Endothelial cell of umbilical vein (primary cell): ENCODE results near the gene TRIM69. TPM values are rescaled to one million over a fixed set of nuclear protein-coding genes. Genes with fewer than 3 reads are reported as not detected.

Experiments
- BruUV-seq: library from RNA; stranded (reverse); fragments of 400-500 nt; replicated peaks from 2 replicates; lab custom pipeline; 2021; lab: Mats Ljungman, UMichigan
- CTCF ChIA-PET: fragments of 300-600, 350-600 bp; sonication (Branson Sonifier 250); formaldehyde crosslinking; loops from one replicate; lab custom pipeline; 2021; ENCODE audit warnings: antibody characterized with exemption, inconsistent platforms; lab: Charles Lee
- POLR2A ChIA-PET: fragments of 300-600, 350-600 bp; sonication (Branson Sonifier 250); formaldehyde crosslinking; loops from one replicate; lab custom pipeline; 2021; ENCODE audit warnings: antibody characterized with exemption, inconsistent platforms; lab: Charles Lee
- DNase-seq: peaks from one replicate; pipeline ENCODE4 v3.0.0-alpha.2; 2011; ENCODE audit warnings: low read depth, low spot score
- FAIRE-seq: peaks from 2 replicates; lab custom pipeline; 2011; peaks lifted over from hg19 to GRCh38; lab: Jason Lieb, UNC
- H2AFZ ChIP-seq: 2 replicates; pipeline ENCODE4 v1.6.0; 2012; ENCODE audit warnings: low read depth, low read length, control low read depth, inconsistent platforms
- H3K27ac ChIP-seq: 2 replicates; pipeline ENCODE4 v1.5.1; 2011; ENCODE audit warnings: low read depth, mild to moderate bottlenecking, control low read depth, low read length, moderate library complexity; ENCODE audit not compliant: insufficient read depth
- H3K27me3 ChIP-seq, 2 experiments: 2 replicates each; pipeline versions ENCODE4 v1.6.0 to v1.6.1; 2011; ENCODE audit warnings: low read length in 2 of 2, mixed read lengths in 1 of 2; ENCODE audit not compliant: control insufficient read depth in 2 of 2, insufficient read depth in 2 of 2
- H3K36me3 ChIP-seq, 2 experiments: 2 replicates in 1 of 2; 3 replicates in 1 of 2; pipeline ENCODE4 v1.5.1; 2011; ENCODE audit warnings: low read length in 2 of 2, mild to moderate bottlenecking in 1 of 2, moderate library complexity in 1 of 2; ENCODE audit not compliant: control insufficient read depth in 2 of 2, insufficient read depth in 2 of 2; ENCODE audit errors: extremely low read depth in 1 of 2
- H3K4me1 ChIP-seq: 3 replicates; pipeline ENCODE4 v1.5.1; 2011; ENCODE audit warnings: mild to moderate bottlenecking, low read length; ENCODE audit not compliant: control insufficient read depth, insufficient read depth; ENCODE audit errors: extremely low read depth
- H3K4me2 ChIP-seq: 2 replicates; pipeline ENCODE4 v1.6.1; 2011; ENCODE audit warnings: low read length, control low read depth, mixed read lengths; ENCODE audit not compliant: insufficient read depth
- H3K4me3 ChIP-seq, 3 experiments: fragments of 200-600 bp in 1 of 3; sonication (generic), shearing (Covaris generic) in 1 of 3; replicated peaks in 1 of 3; 2 replicates each; pipeline ENCODE4 v1.5.1; 2011 to 2016; ENCODE audit warnings: control low read depth in 3 of 3, low read length in 3 of 3, mild to moderate bottlenecking in 2 of 3, inconsistent platforms in 1 of 3, low read depth in 1 of 3, moderate library complexity in 1 of 3; ENCODE audit not compliant: insufficient read depth in 1 of 3
- H3K79me2 ChIP-seq: 2 replicates; pipeline ENCODE4 v1.6.0; 2012; ENCODE audit warnings: low read length, inconsistent platforms; ENCODE audit not compliant: control insufficient read depth, insufficient read depth
- H3K9ac ChIP-seq: replicated peaks from 2 replicates; pipeline ENCODE3; 2011; ENCODE audit warnings: low read length, control low read depth; ENCODE audit not compliant: insufficient read depth; ENCODE audit errors: extremely low read depth
- H3K9me1 ChIP-seq: replicated peaks from 3 replicates; pipeline ENCODE4 v1.6.0; 2011; ENCODE audit warnings: mild to moderate bottlenecking, low read length; ENCODE audit not compliant: control insufficient read depth, insufficient read depth; ENCODE audit errors: extremely low read depth
- H3K9me3 ChIP-seq: replicated peaks from 2 replicates; pipeline ENCODE4 v1.5.1; 2012; ENCODE audit warnings: low read length, inconsistent platforms; ENCODE audit not compliant: control insufficient read depth, insufficient read depth
- H4K20me1 ChIP-seq: replicated peaks from 2 replicates; pipeline ENCODE3; 2011; ENCODE audit warnings: mild to moderate bottlenecking, low read length; ENCODE audit not compliant: control insufficient read depth, insufficient read depth; ENCODE audit errors: extremely low read depth
- CTCF ChIP-seq, 2 donors: IDR thresholded peaks; 1 replicate in 1 of 2; 2 replicates in 1 of 2; pipeline ENCODE4 v1.5.1; 2011; ENCODE audit warnings: low read length in 2 of 2, mild to moderate bottlenecking in 2 of 2, moderate library complexity in 2 of 2, control low read depth in 1 of 2, inconsistent platforms in 1 of 2, low read depth in 1 of 2; ENCODE audit not compliant: insufficient read depth in 1 of 2; ENCODE audit errors: extremely low read depth in 1 of 2
- EZH2 ChIP-seq: IDR thresholded peaks from 2 replicates; pipeline ENCODE4 v1.6.1; 2012; ENCODE audit warnings: borderline replicate concordance, low read depth, mild to moderate bottlenecking, moderate library complexity, low read length, inconsistent platforms; ENCODE audit not compliant: severe bottlenecking
- FOS ChIP-seq: IDR thresholded peaks from 2 replicates; pipeline ENCODE4 v1.6.1; 2011; ENCODE audit warnings: mild to moderate bottlenecking, low read length, moderate library complexity, borderline replicate concordance; ENCODE audit not compliant: insufficient read depth
- GATA2 ChIP-seq: IDR thresholded peaks from 2 replicates; pipeline ENCODE4 v1.7.0; 2011; ENCODE audit warnings: low read depth, mild to moderate bottlenecking, moderate library complexity, mixed read lengths, low read length; ENCODE audit not compliant: insufficient read length, insufficient read depth
- JUN ChIP-seq: IDR thresholded peaks from 2 replicates; pipeline ENCODE4 v1.6.1; 2011; ENCODE audit warnings: borderline replicate concordance, low read depth; ENCODE audit not compliant: insufficient read length, insufficient read depth
- MAX ChIP-seq: IDR thresholded peaks from 2 replicates; pipeline ENCODE4 v1.6.1; 2011; ENCODE audit not compliant: insufficient read depth, insufficient read length
- MYC ChIP-seq: IDR thresholded peaks from one replicate; pipeline ENCODE4 v1.6.1; 2011; ENCODE audit warnings: mild to moderate bottlenecking, low read depth, low read length
- POLR2A ChIP-seq: IDR thresholded peaks from 2 replicates; pipeline ENCODE4 v1.6.1; 2012; ENCODE audit warnings: low read depth, mild to moderate bottlenecking, control low read depth, low read length
- POLR2AphosphoS5 ChIP-seq: IDR thresholded peaks from 2 replicates; pipeline ENCODE4 v1.6.1; 2012; ENCODE audit warnings: low read depth, mild to moderate bottlenecking, control low read depth, low read length, moderate library complexity; ENCODE audit not compliant: insufficient read depth
- dilution Hi-C: fragments of 300-500 bp; cut with MboI; formaldehyde crosslinking; loops from one replicate; pipeline ENCODE4 v1.15.0; 2019; ENCODE audit warnings: low sequenced_read_pairs; ENCODE audit not compliant: extremely low pct_ligation_motif_present
- intact Hi-C: fragments of 100-400 bp; cut with micrococcal nuclease; formaldehyde crosslinking; loops from one replicate; pipeline ENCODE4 v1.10.0; 2022
- polyA plus RNA-seq, 4 experiments: library from polyadenylated mRNA; depleted of rRNA in 3 of 4; stranded (reverse) in 3 of 4; unstranded in 1 of 4; fragments of >200 nt; gene quantifications; 2 replicates each; pipeline versions ENCODE4 v1.2.1 to v1.2.3, GENCODE V29; 2011 to 2012; ENCODE audit warnings: missing spikeins in 1 of 4
- total RNA-seq: library from RNA; stranded (reverse); gene quantifications from 2 replicates; pipeline ENCODE4 v1.2.3, GENCODE V29; 2021

The TRIM69 gene
- total and polyA plus RNA-seq, 2 donors (not counting 3 experiments of a cell fraction or from before 2014, with no cell fraction given): 4.8 to 13.0 TPM

GRCh38 chr15:44781128-44781810, 44.9 kb downstream of the TRIM69 start:
- H3K27me3 ChIP-seq: no peaks in the 10 kb centered on the region
- no peak overlapping the region for H3K4me2 ChIP-seq
- TF ChIP-seq GATA2 (no peak), POLR2AphosphoS5 (no peak), FOS (no peak), MAX (no peak), POLR2A (no peak), MYC (no peak), EZH2 (no peak), CTCF (IDR thresholded peaks at IDR 0.05; ENCODE audit: extremely low read depth in 1 of 2, insufficient read depth in 1 of 2, low read depth in 1 of 2, low read length in 2 of 2) (no peak), JUN (no peak)
- DNase-seq: no peak
- no peak overlapping the region for H3K27ac ChIP-seq
- no peaks in the 10 kb centered on the region for H3K9me1 ChIP-seq
- intact Hi-C loops (no loop called here), dilution Hi-C loops (no loop called here)
- H2AFZ ChIP-seq: no peak overlapping the region
- H3K79me2 ChIP-seq: no peaks in the 10 kb centered on the region
- H3K4me3 ChIP-seq: no peak overlapping the region
- peaks cover 7% of the 10 kb centered on the region for H3K4me1 ChIP-seq
- BruUV-seq: no TSS peak
- no peaks in the 10 kb centered on the region for H3K36me3 ChIP-seq
- CTCF ChIA-PET: interaction anchor here (0.9 to 1.5 kb wide), 3 partner anchors 44 to 202 kb away, joined by 3 to 4 read pairs (median 4); partner anchors contain the start of gene TRIM69
- H4K20me1 ChIP-seq: no peaks in the 10 kb centered on the region
- POLR2A ChIA-PET: no interaction called here
- no peaks in the 10 kb centered on the region for H3K9me3 ChIP-seq
- no peak overlapping the region for H3K9ac ChIP-seq
- no peak for FAIRE-seq
